GM18498 (cell line): ENCODE measurements around the gene NIPAL1.

Experiments
- ATAC-seq: cut with Tn5 transposase; IDR thresholded peaks from one replicate; pipeline ENCODE4 v1.9.1; 2021; ENCODE audit warnings: mild to moderate bottlenecking, moderate library complexity; ENCODE audit not compliant: unreplicated experiment

Gene NIPAL1

DNA sequence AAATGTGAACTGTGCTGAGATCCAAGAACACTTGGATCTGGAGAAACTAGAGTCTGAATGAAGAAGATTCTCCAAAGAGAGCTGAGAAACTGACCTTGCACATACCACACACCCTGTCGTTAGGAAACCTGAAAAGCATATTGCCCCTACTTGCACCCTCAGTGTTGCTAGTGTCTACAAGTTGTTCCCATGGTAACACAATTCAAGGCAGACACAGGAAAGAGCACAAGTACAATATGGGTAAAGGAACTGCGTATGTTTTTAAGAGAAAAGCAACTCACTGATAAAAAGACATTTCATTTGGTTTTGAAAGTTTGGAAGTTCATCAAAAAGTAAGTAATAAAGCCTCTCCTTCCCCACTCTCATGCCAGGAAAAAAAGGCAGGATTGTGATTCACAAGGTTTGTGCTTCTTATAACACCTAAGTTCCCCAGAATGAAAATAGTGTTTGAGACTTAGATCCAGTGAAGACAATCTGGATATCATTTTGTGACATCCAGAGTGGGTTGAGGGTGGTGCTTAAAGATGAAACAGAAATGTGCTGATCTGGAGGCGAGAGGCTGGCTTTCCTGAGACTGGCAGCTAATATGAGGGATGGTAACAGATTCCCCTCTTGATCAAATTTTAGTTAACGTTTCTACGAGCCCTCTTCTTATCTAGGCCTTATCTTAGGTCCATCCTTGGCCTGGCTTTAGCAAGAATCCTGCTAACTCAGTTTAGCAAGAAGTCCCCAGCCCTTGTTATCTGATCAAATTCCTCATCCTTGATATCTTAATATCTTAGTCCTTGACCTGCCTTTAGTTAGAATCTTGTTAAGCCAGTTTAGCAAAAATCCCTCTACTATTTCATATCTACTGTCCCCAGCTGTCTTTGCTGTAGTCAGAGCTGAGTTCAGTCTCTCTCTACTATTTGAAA lies 42.3 kb downstream of the NIPAL1 start:
- no peak for ATAC-seq

- ATAC-seq, result no peak
Measured at GRCh38 chr4:48064349-48064748, 47.8 kb downstream of the NIPAL1 start.

DNA sequence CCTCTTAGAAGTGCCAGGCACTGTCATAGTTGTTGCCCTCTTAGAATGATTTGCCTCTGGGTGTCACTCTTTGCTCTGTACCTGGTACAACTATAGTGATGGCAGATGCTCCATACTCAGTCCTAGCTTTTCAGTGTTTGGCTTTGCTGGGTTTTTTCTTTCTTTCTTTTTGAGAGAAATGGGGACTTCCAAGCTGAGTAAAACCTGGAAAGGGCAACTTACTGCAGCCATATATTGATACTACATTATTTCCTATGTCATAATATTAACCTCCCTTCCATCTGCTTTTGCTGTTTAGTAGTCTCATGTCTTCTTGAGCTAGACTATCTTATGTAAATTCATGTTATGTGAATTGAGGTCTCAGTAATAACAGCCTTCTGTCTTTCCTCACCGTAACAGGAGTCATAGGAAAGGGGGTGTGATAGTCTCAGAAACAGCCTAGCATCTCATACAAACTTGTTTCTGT lies 49.0 kb downstream of the NIPAL1 start:
- peak; percentile 68 for ATAC-seq

DNA sequence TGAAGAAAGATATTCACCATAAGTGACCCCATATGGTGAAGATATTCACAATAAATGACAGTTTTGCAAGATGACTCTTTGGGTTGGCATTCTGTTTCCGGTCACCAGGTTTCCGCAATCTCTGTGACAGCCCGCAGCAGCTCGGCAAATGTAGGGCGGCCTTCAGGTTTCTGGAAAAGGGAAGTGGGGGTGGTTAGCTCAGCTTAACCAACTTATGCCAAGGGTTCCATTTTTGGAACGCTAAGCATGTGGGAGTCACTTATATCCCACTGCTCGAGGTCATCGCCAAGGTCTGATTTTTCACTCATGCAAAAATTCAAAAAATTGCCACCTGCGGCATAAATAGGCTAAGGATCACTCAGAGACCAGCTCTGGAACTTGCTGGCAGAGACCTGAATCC lies 51.0 kb downstream of the NIPAL1 start:
- ATAC-seq, result no peak

DNA sequence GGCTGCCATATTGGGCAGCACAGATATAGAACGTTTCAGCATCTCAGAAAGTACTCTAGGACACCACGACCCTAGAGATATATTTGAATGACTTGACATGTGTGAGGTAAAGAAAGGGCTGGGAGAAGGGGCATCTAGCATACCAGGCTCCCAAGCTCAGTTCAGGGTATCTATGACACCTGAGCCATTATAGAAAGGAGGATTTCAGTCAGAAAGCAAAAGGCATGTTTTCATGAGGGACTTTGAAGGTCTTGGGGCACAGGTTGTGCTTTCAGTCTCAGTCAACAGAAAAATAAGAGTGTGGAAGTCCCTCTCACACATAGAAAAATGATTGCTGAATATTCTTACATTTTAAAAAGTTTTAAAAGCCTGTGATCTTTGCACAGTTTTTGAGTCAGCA lies 51.6 kb downstream of the NIPAL1 start:
- ATAC-seq, result no peak

GRCh38 chr4:48069026-48069425 lies 52.5 kb downstream of the NIPAL1 start:
- no peak for ATAC-seq

GRCh38 chr4:48071191-48071590 lies 54.6 kb downstream of the NIPAL1 start:
- ATAC-seq, result no peak

- no peak for ATAC-seq
Measured at GRCh38 chr4:48073567-48074103, 57.1 kb downstream of the NIPAL1 start.

GRCh38 chr4:48074657-48075056 lies 58.1 kb downstream of the NIPAL1 start:
- ATAC-seq, result no peak

GRCh38 chr4:48078425-48078824 lies 61.9 kb downstream of the NIPAL1 start:
- ATAC-seq, result no peak

- no peak for ATAC-seq
Measured at GRCh38 chr4:48078862-48079655, 62.5 kb downstream of the NIPAL1 start.

GRCh38 chr4:48079972-48080391 lies 63.4 kb downstream of the NIPAL1 start:
- no peak for ATAC-seq

- no peak for ATAC-seq
Measured at GRCh38 chr4:48081196-48081595, 64.6 kb downstream of the NIPAL1 start.

DNA sequence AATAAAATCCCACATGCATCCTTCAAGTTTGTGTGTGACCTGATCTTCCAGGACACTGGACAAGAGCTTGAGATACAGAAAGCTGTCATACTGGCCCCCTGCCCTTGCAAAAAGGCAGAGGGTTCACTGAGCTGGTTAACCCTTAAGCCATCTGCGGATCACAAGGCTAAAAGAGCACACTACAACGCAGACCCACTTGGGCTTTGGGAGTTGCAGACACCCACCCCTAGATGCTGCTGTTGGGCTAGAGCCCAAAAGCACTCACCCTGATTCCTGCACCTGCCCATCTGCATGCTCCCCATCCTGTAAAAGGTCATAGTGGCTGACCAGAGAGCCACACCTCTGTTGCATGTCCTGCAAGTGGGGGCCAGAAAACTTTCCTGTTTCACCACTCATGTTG lies 66.4 kb downstream of the NIPAL1 start:
- ATAC-seq, result no peak

DNA sequence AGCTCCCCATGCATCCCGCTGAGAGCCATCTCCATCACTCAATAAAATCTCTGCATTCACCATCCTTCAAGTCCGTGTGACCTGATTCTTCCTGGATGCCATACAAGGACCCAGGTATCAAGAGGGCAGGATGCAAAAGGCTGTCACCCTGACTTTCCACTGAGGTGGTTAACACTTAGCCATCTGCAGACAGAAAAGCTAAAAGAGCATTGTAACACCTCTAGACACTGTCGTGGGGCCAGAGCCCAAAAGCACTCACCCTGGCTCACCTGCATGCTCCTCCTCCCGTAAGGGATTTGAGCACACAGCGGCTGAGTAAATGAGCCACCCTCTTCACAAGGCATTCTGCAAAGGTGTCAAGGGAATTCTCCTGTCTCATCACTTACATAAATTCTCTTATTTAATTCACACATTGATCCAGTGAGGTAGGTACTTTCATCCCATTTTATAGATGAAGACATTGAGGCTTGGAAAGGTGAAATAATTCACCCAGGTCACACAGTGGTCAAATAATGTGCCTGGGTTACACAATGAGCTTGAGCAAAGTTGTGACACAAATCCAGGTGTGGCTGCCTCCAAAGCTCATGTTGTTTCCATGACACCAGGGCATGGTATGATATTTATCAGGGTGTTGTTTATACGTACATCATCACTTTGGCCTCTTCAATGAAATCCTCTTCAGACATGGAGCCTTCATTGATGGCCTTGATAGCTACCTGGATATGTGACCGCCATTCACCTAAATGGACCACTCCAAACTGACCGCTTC lies 69.4 kb downstream of the NIPAL1 start:
- no peak for ATAC-seq
